ENCODE results near the gene ENDOV. TPM values are rescaled to one million over a fixed set of nuclear protein-coding genes. Genes with fewer than 3 reads are reported as not detected.

ENDOV gene
- 24.5 and 25.8 TPM in 2 replicates for total RNA-seq (2014; rRNA removed; shearing (Covaris generic))

GRCh38 chr17:80414803-80415625 lies at the start of gene ENDOV:
ENDOV (plus strand) TSS chr17:80415167; CDS start chr17:80415195, 28 bp downstream.
- DNase-seq (ENCODE audit: low spot score), result peak; percentile 92

- DNase-seq (ENCODE audit: low spot score), result no peak
These were observed 49.0 kb upstream of the ENDOV start for GRCh38 chr17:80365983-80366382.

GRCh38 chr17:80367503-80367902 lies 47.5 kb upstream of the ENDOV start:
- no peak for DNase-seq (ENCODE audit: low spot score)

DNA sequence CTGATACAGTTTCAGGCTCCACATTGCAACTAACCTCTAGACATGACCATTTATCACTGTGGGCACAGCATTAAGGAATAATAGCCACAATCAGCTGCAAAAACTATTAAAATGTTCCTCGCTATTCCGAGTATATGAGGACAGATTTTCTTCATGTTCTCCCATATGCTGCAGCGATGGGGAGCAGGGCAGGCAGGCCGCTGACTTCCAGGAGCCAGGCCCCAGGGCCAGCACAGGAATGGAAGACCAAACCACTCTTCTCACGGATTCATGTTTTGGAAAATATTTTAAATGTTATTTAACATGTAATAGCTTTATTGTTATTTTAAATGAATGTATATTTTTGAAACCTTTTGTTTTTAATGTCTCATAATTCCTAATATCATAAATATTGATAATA lies 43.8 kb upstream of the ENDOV start:
- DNase-seq (ENCODE audit: low spot score), result no peak

GRCh38 chr17:80372456-80372855 lies 42.5 kb upstream of the ENDOV start:
- no peak for DNase-seq (ENCODE audit: low spot score)

DNA sequence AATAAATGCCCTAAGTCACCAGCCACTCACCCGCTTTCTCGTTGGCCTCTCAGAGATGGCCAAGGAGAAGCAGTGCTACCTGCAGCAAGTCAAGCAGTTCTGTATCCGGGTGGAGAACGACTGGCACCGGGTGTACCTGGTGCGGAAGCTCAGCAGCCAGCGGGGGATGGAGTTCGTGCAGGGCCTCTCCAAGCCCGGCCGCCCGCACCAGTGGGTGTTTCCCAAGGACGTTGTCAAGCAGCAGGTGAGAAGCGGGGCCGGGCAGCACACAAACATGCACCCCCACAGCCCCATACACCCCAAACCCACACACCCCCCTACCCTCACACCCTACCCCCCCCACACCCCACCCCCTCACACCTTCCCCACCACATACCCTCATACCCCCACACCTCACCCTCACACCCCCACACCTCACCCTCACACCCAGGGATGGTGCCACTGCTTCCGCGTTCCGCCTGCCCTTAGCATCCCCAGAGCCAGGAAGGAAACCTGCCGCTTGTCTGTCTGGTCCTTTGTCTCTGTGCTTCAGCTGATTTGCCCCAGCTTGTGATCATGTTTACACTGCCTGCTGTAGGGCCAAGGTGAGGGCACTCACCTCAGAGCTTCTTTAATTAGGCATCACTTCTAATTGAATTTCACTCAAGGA lies 41.9 kb upstream of the ENDOV start:
- DNase-seq (ENCODE audit: low spot score), result no peak

GRCh38 chr17:80374039-80374731 lies 40.8 kb upstream of the ENDOV start:
- no peak for DNase-seq (ENCODE audit: low spot score)

GRCh38 chr17:80374732-80375585 lies 40.0 kb upstream of the ENDOV start:
- no peak for DNase-seq (ENCODE audit: low spot score)

GRCh38 chr17:80376531-80376930 lies 38.4 kb upstream of the ENDOV start:
- no peak for DNase-seq (ENCODE audit: low spot score)

DNA sequence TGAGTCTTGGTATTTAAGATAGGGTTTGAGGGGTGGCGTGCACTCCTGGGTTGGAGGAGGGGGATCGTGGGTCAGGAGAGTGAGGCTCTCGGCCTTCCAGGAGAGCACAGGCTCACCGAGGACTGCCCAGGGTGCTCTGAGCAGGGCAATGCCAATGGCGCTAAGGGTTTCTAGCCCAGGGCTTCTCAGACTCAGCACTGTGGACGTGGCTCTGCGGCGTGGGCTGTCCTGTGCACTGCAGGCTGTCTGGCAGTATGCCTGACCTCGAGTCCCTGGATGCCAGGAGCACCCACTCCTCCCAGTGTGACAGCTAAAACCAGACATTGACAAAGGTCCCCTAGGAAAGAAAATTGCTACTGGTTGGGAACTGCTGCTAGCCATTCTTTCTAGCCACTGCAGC lies 37.2 kb upstream of the ENDOV start:
- no peak for DNase-seq (ENCODE audit: low spot score)

- DNase-seq (ENCODE audit: low spot score), result no peak
These were observed 35.6 kb upstream of the ENDOV start for GRCh38 chr17:80379348-80379747.

DNA sequence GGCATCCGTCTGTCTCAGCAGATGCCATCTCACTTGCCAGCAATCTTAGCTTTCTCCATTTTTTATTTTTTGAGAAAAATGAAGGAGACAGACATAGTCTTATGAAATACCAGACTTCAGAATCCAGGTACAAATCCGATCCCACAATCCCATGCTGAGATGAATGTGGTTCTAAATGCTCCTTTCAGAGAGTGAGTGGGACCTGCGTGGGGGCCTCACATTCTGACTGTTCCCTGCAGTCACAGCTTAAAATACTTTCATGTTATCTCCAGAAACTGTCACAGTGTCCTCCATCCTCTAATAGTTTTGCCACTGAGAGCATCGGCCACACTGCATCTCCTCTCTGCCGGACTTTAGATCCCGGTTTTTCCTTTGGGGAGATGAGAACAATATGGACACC lies 34.9 kb upstream of the ENDOV start:
- no peak for DNase-seq (ENCODE audit: low spot score)

GRCh38 chr17:80380555-80381002 lies 34.4 kb upstream of the ENDOV start:
- no peak for DNase-seq (ENCODE audit: low spot score)

DNA sequence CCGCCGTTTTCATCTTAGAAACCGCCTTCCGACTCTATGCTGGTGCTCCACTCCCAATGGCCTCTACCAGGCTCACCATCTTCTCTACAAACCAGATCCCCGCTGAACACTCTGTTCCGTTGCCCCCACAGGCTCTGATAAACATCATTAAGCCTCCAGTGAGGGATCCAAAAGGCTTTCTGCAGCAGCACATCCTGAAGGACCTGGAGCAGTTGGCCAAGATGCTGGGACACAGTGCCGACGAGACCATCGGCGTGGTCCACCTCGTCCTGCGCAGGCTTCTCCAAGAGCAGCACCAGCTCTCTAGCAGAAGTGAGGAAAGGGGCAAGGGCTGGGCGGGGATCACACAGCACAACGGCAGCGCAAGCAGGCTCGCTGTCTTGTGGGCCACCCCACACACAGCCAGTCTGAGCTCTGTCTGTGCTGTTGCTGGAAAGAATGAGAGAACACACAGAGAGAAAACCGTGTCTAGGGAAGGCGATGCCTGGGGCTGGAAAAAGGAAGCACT lies 33.5 kb upstream of the ENDOV start:
- DNase-seq (ENCODE audit: low spot score), result no peak

- no peak for DNase-seq (ENCODE audit: low spot score)
These were observed 32.5 kb upstream of the ENDOV start for GRCh38 chr17:80382446-80382845.

- DNase-seq (ENCODE audit: low spot score), result no peak
These were observed 32.0 kb upstream of the ENDOV start for GRCh38 chr17:80382956-80383355.

DNA sequence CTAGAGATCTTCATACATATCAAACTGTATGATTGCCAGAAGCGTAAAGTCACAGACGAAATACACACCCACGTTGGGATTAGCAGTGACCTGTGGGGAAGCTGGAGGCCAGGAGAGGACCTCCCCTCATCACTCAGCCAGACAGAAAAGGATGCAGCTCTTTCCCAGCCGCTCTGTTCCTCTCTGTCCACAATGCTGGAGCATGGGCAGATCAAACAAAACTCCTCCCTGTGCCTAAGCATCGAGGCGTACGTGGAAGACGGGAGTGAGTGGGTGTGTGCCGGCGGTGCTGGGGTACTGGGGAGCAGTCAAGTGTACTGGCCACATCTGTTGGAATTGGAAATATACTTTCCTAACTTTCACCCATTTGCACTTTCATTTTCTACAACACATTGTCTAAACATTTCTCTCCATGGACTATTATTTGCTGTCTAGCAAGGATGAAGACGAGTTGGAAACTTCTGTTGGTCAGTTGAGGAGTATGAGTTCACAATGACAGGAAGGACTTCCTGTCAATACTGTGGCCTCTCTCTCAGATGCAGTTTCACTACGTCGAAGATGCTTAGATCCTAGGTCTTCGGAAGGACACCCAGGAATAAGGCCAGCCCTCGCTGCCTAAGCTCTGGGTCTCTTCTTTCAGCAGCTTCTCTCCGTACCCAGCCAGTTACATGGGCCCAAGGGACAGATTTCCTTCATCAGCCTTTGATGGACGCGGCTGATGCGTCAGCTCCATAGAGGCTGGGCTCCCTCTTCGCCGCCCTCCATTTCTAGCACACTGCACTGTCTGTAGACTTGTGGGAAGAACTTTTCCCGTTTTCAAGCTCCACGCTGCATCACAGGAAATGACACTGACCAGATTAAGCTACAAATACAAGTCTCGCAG lies 30.6 kb upstream of the ENDOV start:
- DNase-seq (ENCODE audit: low spot score), result no peak

DNA sequence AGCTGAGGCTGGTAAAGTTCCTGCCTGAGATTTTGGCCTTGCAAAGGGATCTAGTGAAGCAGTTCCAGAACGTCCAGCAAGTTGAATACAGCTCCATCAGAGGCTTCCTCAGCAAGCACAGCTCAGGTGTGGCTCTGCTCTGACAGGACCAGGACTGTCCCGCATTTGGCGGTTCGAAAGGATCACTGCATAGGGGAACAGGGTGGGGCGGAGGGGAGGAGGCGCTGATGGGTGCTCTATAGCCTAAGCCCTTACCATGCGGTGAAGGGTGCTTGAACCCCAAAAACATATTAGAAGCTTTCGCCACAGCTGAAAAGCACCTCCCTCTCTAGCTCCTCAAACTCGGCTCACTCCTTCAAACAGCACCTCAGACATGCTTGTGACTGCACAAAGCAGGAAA lies 29.9 kb upstream of the ENDOV start:
- no peak for DNase-seq (ENCODE audit: low spot score)

DNA sequence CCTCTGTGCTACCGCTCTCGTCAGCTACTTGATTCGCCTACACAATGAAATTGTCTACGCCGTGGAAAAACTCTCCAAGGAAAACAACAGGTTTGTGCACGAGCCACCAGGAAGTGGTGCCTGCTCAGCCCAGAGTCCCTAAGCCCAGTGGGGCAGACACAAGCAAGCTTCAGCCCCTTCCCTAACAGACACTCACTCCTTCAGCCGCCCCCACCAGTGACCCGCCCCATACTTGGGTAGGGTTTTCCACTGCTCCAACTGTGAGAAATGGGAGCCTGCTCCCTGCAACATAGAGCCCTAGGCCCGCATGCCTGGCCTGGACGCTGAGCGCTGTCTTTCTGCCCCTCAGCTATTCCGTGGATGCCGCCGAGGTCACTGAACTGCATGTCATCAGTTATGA lies 28.6 kb upstream of the ENDOV start:
- DNase-seq (ENCODE audit: low spot score), result no peak

DNA sequence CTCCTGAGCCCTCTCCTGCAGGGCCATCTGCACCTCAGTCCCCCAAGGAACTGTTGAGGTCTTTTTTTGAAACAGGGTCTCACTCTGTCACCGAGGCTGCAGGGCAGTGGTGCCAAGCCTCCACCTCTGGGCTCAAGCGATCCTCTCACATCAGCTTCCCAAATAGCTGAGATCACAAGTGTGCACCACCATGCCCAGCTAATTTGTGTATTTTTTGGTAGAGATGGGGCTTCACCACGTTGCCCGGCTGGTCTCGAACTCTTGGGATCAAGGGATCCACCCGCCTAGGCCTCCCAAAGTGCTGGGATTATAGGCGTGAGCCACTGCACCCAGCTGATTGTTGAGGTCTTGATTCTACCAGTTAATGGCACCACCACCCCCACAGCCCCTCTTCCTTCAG lies 27.9 kb upstream of the ENDOV start:
- no peak for DNase-seq (ENCODE audit: low spot score)
